Measurements from ENCODE around the gene VPS37B.

DNA sequence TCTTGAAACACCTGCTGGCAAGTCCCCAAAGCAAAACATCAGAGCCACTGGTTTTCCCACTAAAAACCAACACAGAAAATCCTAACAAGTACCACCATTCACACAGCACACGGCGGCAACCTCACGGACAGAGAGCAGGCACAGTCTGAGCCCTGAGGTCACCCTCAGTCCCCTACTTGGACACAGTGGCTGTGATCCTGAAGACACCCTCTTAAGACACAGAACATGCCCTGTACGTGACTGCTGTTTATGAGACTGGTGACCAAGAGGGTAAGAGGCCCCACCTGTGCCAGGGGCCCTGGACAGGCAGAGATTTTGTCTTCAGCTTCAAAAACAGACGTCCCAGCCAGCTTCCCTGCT is 31.1 kb downstream of the VPS37B start:
- TF ChIP-seq, protein P1, sequence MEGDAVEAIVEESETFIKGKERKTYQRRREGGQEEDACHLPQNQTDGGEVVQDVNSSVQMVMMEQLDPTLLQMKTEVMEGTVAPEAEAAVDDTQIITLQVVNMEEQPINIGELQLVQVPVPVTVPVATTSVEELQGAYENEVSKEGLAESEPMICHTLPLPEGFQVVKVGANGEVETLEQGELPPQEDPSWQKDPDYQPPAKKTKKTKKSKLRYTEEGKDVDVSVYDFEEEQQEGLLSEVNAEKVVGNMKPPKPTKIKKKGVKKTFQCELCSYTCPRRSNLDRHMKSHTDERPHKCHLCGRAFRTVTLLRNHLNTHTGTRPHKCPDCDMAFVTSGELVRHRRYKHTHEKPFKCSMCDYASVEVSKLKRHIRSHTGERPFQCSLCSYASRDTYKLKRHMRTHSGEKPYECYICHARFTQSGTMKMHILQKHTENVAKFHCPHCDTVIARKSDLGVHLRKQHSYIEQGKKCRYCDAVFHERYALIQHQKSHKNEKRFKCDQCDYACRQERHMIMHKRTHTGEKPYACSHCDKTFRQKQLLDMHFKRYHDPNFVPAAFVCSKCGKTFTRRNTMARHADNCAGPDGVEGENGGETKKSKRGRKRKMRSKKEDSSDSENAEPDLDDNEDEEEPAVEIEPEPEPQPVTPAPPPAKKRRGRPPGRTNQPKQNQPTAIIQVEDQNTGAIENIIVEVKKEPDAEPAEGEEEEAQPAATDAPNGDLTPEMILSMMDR (IDR thresholded peaks at IDR 0.05), result no peak
- no peak for TF ChIP-seq POLR2A (IDR thresholded peaks at IDR 0.05)
- no peak for TF ChIP-seq EP300 (IDR thresholded peaks at IDR 0.05)
